Mesothelial cell of epicardium (in vitro differentiated cells): ENCODE results near the gene SIPA1L3. TPM values are rescaled to one million over a fixed set of nuclear protein-coding genes. Genes with fewer than 3 reads are reported as not detected.

Experiments used
- DNase-seq, 2 experiments: peaks; one replicate each; pipeline ENCODE4 v3.0.0; 2021; ENCODE audit warnings: low spot score in 2 of 2; ENCODE audit not compliant: unreplicated experiment in 2 of 2
- H3K27ac Mint-ChIP-seq: 2 replicates; pipeline ENCODE4 v1.8.0; 2021; ENCODE audit warnings: mixed read lengths
- H3K27me3 Mint-ChIP-seq: 2 replicates; pipeline ENCODE4 v1.8.0; 2021; ENCODE audit warnings: low read depth, mixed read lengths
- H3K36me3 Mint-ChIP-seq: 2 replicates; pipeline ENCODE4 v1.8.0; 2021; ENCODE audit warnings: mixed read lengths
- H3K4me1 Mint-ChIP-seq: 2 replicates; pipeline ENCODE4 v1.8.0; 2021; ENCODE audit warnings: mixed read lengths
- H3K4me3 Mint-ChIP-seq: 2 replicates; pipeline ENCODE4 v1.8.0; 2021; ENCODE audit warnings: mild to moderate bottlenecking, moderate library complexity, mixed read lengths
- H3K9me3 Mint-ChIP-seq: 2 replicates; pipeline ENCODE4 v1.8.0; 2021; ENCODE audit warnings: mixed read lengths
- total RNA-seq: library from RNA; stranded (reverse); gene quantifications from 3 replicates; pipeline ENCODE4 v1.2.1, GENCODE V29; 2021
- TF ChIP-seq, protein P1 (sequence below): fragments of 200-600 bp; sonication (generic); IDR thresholded peaks from one replicate; pipeline ENCODE4 v1.5.0; 2021; ENCODE audit warnings: antibody characterized with exemption; ENCODE audit not compliant: unreplicated experiment

Gene SIPA1L3
- total RNA-seq, 1 donor from 2014 or later: 58.2 TPM

DNA sequence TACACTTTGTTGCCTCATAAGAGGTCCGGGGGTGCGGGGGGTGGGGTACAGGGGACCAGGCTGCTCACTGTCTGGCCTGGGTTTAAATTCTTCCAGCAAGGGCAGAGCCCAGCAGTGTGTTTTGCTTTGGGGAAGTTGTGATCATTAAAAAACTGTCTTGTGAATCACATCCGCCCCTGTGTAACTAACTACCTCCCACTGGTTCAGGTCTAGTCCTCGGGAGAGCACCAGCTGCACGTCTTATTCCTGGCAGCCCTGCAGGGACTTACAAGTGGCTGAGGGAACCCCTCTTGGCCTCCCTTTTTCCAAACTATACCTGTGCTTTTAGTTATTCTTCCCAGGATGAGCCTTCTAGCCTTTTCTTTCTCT, 127.5 kb downstream of the SIPA1L3 start:
- no peak for DNase-seq
- Mint-ChIP-seq H3K27ac (peak overlapping the region; percentile 92), H3K36me3 (peaks cover 18% of the 10 kb centered on the region), H3K4me1 (peaks cover 28% of the 10 kb centered on the region), H3K27me3 (no peaks in the 10 kb centered on the region), H3K4me3 (no peak overlapping the region), H3K9me3 (peaks cover 6% of the 10 kb centered on the region)
- TF ChIP-seq, protein P1, sequence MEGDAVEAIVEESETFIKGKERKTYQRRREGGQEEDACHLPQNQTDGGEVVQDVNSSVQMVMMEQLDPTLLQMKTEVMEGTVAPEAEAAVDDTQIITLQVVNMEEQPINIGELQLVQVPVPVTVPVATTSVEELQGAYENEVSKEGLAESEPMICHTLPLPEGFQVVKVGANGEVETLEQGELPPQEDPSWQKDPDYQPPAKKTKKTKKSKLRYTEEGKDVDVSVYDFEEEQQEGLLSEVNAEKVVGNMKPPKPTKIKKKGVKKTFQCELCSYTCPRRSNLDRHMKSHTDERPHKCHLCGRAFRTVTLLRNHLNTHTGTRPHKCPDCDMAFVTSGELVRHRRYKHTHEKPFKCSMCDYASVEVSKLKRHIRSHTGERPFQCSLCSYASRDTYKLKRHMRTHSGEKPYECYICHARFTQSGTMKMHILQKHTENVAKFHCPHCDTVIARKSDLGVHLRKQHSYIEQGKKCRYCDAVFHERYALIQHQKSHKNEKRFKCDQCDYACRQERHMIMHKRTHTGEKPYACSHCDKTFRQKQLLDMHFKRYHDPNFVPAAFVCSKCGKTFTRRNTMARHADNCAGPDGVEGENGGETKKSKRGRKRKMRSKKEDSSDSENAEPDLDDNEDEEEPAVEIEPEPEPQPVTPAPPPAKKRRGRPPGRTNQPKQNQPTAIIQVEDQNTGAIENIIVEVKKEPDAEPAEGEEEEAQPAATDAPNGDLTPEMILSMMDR: no peak

DNA sequence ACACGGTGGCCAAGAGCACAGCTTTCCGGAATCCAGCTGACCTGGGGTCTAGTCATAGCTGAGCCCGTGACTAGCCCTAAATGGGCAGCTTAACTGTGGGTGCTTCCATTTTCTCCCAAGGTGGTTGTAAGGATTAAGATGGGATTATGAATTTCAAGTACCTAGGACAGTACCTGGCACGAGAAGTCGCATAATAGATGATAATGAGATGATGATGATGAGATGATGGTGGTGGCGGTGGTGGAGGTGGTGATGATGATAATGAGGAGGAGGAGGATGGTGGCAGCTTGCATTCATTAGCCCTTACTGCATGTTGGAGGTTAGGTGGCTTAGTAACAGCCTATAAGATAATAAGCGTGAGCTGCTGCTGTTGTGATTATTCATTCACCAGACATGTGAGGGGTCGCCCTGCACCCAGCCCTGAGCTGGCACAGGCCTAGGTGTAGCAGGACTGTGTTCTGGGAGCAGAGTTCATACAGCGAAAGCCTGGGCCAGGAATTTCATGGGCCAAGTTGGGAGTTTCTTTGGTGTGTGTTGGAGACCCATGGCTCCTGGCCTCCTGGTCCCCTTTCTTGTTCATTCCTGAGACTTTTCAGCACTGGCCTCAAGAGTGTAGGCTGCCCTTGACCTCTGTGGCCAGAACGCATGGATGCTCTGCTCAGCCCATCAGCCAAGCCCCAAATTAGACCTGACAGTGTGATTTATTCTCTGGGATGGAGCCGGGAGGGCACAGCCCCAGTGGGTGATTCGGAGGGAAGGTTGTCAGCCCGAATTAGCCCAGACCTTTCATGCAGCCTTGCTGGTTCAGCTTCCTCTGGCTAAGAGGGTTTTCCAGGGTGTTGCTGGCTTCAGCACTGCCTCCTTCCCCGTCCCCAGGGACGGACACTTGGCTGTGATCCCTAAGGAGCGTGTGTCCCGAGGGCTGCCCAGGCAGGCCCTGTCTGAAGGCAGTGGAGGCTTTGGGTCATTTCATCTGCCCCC, 128.8 kb downstream of the SIPA1L3 start:
- no peak for DNase-seq
- Mint-ChIP-seq H3K4me1 (peaks cover 28% of the 10 kb centered on the region), H3K36me3 (peaks cover 11% of the 10 kb centered on the region), H3K9me3 (peaks cover 6% of the 10 kb centered on the region), H3K27ac (peak overlapping the region; percentile 30), H3K4me3 (no peak overlapping the region), H3K27me3 (no peaks in the 10 kb centered on the region)
- TF ChIP-seq, protein P1: no peak

DNA sequence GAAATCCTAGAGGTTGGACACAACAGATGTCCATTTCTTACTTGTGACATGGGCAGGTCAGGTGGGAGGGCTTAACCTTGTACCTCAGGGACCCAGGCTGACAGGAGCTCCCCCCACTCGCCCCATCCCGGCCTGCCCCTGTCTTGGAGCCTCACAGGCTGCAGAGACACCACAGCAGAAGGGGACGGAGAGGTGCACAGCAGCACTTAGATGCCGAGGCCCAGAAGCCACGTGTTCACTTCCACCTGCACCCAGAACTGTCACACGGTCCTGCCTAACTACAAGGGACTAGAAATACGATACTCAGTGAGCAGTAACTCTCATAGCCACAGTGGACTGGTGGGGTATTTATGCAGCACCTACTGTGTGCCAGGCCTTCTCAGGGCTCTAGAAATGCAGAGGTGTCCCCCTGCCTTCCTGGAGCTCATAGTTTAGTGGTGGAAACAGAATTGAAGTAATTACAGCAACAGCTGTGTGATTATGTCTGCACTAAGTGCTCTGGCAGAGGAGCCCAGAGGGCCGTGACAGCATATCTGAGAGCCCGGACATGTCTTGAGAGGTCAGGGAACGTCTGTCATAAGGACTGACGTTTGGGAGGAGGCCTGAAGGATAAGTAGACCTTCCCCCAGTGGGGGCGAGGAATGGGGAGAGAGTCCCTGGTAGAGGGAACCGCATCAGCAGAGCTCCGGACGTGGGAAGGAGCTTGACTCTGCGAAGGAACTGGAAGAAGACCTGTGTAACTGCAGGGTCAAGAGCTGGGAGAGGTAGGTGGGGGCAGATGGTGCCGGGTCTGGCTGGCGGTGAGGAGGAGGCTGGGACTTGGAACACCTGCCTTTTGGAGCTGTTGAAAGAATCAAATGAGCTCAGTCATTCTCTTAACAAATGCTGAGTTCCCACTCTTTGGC, 130.0 kb downstream of the SIPA1L3 start:
- Mint-ChIP-seq H3K36me3 (peaks cover 4% of the 10 kb centered on the region), H3K27me3 (no peaks in the 10 kb centered on the region), H3K4me3 (no peak overlapping the region), H3K9me3 (peaks cover 3% of the 10 kb centered on the region), H3K4me1 (peaks cover 28% of the 10 kb centered on the region), H3K27ac (no peak overlapping the region)
- TF ChIP-seq, protein P1: no peak
- DNase-seq: no peak

DNA sequence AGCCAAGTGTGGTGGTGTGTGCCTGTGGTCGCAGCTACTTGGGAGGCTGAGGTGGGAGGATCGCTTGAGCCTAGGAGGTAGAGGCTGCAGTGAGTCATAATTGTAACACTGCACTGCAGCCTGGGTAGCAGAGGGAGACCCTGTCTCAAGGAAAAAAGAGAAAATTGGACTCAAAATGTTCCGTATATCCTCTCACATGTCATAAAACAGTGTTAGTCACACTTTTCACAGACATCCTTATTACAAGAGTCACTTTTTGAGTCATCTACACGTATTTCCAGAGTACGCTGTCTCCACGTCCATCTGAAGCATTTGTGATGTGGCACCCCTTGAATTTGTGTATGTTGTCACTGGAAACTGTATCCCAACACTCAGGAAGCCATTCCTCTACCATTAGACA, 133.0 kb downstream of the SIPA1L3 start:
- no peak for DNase-seq
- Mint-ChIP-seq H3K27ac (no peak overlapping the region), H3K36me3 (peaks cover 4% of the 10 kb centered on the region), H3K4me1 (peaks cover 12% of the 10 kb centered on the region), H3K9me3 (peaks cover 4% of the 10 kb centered on the region), H3K4me3 (no peak overlapping the region), H3K27me3 (no peaks in the 10 kb centered on the region)
- TF ChIP-seq, protein P1: no peak

- Mint-ChIP-seq H3K36me3 (peaks cover 4% of the 10 kb centered on the region), H3K9me3 (peaks cover 4% of the 10 kb centered on the region), H3K4me1 (peaks cover 9% of the 10 kb centered on the region), H3K27ac (no peak overlapping the region), H3K4me3 (no peak overlapping the region), H3K27me3 (no peaks in the 10 kb centered on the region)
- no peak for DNase-seq
- TF ChIP-seq, protein P1: no peak
These were observed 135.1 kb downstream of the SIPA1L3 start for GRCh38 chr19:38042132-38042531.
